RWPE1 (cell line): Measurements from ENCODE around the gene OR12D1.
A peak's percentile ranks its signal among the peaks of the same experiment; 100 is the strongest.
"Not testable (repeated sequence)": the region's sequence is repeated elsewhere in the genome, so short reads cannot be mapped to it uniquely, and the experiment has no call there.

ENCODE experiments used
- CTCF ChIA-PET: fragments of 350-600 bp; sonication (Branson Sonifier 250); formaldehyde crosslinking; extraction: SDS; loops from one replicate; lab custom pipeline; 2021; lab: Yijun Ruan, JAX
- POLR2A ChIA-PET: fragments of 400-600 bp; formaldehyde crosslinking; extraction: SDS; loops from one replicate; lab custom pipeline; 2020; ENCODE audit warnings: antibody characterized with exemption; ENCODE audit not compliant: low non-redundant PET; lab: Yijun Ruan, JAX
- DNase-seq: peaks from one replicate; pipeline ENCODE4 v3.0.0; 2012; ENCODE audit warnings: low spot score
- H3K27ac ChIP-seq: fragments of 450-650 bp; 2 replicates; pipeline ENCODE4 v1.5.1; 2017
- TF ChIP-seq, protein P1 (sequence below): fragments of 450-650 bp; conservative IDR thresholded peaks from 2 replicates; pipeline ENCODE4 v1.5.1; 2017; ENCODE audit warnings: low read depth, mild to moderate bottlenecking

OR12D1 gene

DNA sequence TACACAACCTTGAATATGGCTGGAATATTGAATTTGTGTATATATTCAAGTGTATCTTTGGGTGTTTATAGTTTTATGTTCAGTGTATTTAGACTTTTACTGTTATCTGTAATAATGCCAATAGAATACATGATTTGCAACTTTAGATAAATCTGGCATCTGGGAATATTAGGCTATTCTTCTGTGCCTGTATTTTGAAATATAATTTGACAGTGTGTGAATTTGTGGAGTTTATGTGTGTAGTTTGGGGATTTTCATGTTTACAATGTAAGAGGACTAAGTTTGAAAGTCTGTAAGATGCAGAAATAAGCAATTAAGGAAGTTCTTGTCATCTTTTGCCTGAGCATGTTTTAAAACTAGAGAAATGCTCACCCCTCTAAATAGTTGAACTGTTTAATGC, 24.3 kb downstream of the OR12D1 start, which contains the start of gene OR10C1:
OR10C1 (plus strand) TSS at position 301 of the 400 bp plus-strand sequence. CDS start 710 bp downstream, outside the sequence.
- DNase-seq = no peak
- TF ChIP-seq, protein P1, sequence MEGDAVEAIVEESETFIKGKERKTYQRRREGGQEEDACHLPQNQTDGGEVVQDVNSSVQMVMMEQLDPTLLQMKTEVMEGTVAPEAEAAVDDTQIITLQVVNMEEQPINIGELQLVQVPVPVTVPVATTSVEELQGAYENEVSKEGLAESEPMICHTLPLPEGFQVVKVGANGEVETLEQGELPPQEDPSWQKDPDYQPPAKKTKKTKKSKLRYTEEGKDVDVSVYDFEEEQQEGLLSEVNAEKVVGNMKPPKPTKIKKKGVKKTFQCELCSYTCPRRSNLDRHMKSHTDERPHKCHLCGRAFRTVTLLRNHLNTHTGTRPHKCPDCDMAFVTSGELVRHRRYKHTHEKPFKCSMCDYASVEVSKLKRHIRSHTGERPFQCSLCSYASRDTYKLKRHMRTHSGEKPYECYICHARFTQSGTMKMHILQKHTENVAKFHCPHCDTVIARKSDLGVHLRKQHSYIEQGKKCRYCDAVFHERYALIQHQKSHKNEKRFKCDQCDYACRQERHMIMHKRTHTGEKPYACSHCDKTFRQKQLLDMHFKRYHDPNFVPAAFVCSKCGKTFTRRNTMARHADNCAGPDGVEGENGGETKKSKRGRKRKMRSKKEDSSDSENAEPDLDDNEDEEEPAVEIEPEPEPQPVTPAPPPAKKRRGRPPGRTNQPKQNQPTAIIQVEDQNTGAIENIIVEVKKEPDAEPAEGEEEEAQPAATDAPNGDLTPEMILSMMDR = no peak
- CTCF ChIA-PET = no interaction called here
- no peak within 1 kb of the TSS for H3K27ac ChIP-seq
- POLR2A ChIA-PET = no interaction called here

DNA sequence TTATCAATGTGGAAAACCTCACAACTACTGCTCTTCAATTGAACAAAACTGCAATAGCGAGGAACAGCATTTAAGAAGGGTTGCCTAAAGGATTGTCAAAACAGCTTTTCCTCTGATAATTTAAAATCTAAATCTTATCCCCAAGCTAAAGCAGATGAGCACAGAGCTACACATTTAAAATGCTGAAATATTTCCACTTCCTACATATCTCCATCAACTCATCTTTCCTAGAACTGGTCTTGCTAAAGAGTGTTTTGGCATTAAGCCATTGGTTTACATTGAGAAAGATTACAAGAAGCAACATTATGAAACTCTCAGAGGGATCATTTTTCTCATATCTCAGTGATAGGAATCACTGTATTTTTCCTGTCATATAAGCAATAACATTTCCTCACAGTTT, 28.0 kb downstream of the OR12D1 start:
- TF ChIP-seq, protein P1 = no peak
- H3K27ac ChIP-seq = no peak overlapping the region
- no peak for DNase-seq
- CTCF ChIA-PET = no interaction called here
- POLR2A ChIA-PET = no interaction called here

DNA sequence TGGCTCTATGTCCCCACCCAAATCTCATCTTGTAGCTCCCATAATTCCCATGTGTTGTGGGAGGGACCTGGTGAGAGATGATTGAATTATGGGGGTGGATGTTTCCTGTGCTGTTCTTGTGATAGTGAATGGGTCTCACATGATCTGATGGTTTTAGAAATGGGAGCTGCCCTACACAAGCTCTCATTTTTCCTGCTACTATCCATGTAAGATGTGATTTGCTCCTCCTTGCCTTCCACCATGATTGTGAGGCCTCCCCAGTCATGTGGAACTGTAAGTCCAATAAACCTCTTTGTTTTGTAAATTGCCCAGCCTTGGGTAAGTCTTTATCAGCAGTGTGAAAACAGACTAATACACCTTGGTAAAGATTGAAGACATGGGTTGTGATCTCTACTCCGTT, 29.3 kb downstream of the OR12D1 start:
- DNase-seq, H3K27ac ChIP-seq, CTCF ChIA-PET, POLR2A ChIA-PET: not testable (repeated sequence)

DNA sequence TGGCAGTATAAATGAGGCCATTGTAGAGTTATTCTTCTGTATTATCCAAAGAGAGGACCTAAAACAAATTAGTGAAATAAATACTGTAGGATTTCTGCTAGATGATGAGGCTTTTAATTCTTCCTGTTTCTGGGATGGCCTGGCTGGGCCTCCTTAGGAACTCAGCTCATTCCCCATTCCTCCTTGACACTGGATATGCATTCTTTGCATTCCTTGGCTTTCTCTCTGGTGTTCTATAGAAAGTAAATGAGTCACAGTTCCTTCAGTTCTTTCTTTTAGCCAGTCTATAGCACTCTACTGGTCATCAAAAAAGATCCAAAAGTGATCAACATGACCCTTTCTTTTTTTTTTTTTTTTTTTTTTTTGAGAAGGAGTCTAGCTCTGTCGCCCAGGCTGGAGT, 32.9 kb downstream of the OR12D1 start:
- peak; percentile 46 for DNase-seq
- POLR2A ChIA-PET = no interaction called here
- TF ChIP-seq, protein P1 = no peak
- no peak overlapping the region for H3K27ac ChIP-seq
- CTCF ChIA-PET = no interaction called here

DNA sequence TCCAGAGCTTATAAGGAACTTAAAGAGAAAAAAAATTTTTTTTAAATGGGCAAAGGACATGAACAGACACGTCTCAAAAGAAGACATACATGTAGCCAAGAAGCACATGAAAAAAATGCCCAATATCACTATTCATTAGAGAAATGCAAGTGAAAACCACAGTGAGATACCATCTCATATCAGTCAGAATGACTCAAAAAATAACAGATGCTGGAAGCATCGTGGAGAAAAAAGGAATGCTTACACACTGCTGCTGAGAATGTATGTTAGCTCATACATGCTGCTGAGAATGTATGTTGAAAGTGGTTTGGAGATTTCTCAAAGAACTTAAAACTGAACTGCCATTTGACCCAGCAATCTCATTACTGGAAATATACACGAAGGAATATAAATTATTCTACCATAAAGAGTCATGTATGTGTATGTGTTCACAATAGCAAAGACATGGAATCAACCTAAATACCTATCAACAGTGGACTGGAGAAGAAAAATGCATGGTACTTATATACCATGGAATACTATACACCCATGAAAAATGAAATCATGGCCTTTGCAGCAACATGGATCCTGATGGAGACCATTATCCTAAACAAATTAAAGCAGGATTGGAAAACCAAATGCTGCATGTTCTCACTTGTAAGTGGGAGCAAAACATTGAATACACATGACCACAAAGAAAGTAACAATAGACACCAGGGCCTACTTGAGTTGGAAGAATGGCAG, 36.9 kb downstream of the OR12D1 start:
- no peak overlapping the region for H3K27ac ChIP-seq
- POLR2A ChIA-PET = no interaction called here
- TF ChIP-seq, protein P1 = no peak
- CTCF ChIA-PET = interaction anchor here (0.7 kb wide), 1 partner anchor 274 kb away, joined by 3 read pairs; no protein-coding TSS in a partner anchor
- DNase-seq = peak; percentile 8

DNA sequence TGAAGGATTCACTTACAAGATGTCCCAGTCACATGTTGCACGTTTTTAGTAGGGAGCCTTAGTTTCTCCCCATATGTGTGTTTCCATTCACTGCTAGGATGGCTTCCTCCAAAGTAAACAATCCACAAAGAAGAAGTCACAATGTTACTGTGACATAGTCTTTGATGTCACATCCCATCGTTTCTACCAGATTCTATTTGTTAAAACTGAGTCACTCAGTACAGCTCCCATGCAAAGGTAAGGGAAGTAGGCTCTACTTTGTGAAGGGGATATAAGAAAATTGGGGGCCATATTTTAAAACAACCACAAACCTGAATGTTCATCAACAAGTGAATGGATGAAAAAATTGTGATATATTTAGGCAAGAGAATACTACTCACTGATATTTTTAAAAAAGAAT, 42.2 kb downstream of the OR12D1 start, which contains the start of the genes OR11A1 and OR2H1:
OR11A1 (minus strand) TSS at position 101 of the 400 bp plus-strand sequence. CDS start 29,430 bp downstream, outside the sequence.
OR2H1 (plus strand) TSS at position 185 of the 400 bp plus-strand sequence. CDS start 4,615 bp downstream, outside the sequence.
- TF ChIP-seq, protein P1 = no peak
- no peak for DNase-seq
- ChIA-PET CTCF (no interaction called here), POLR2A (no interaction called here)
- no peak within 1 kb of the TSS for H3K27ac ChIP-seq
